ENCODE results near the gene SUMO3. TPM values are rescaled to one million over a fixed set of nuclear protein-coding genes. Genes with fewer than 3 reads are reported as not detected.

SUMO3 gene
- polyA plus RNA-seq, 1 experiment: 82.6 TPM

GRCh38 chr21:44813149-44813548 lies 4.7 kb downstream of the SUMO3 start:
- TF ChIP-seq CTCF (IDR thresholded peaks at IDR 0.05; ENCODE audit: insufficient read depth, low read depth, low read length): no peak
- H3K4me3 ChIP-seq (ENCODE audit: low read depth, low read length): no peak overlapping the region
- ChIA-PET CTCF (no interaction called here), POLR2A (no interaction called here)
- H3K27me3 ChIP-seq (ENCODE audit: control insufficient read depth, insufficient read depth, low read length): no peaks in the 10 kb centered on the region
- DNase-seq (ENCODE audit: low read depth): no peak
- H3K36me3 ChIP-seq (ENCODE audit: control insufficient read depth, insufficient read depth, low read length): peaks cover 16% of the 10 kb centered on the region

- POLR2A ChIA-PET: no interaction called here
- no peak for DNase-seq (ENCODE audit: low read depth)
- H3K36me3 ChIP-seq (ENCODE audit: control insufficient read depth, insufficient read depth, low read length): peaks cover 17% of the 10 kb centered on the region
Observed at GRCh38 chr21:44812640-44813039, 5.2 kb downstream of the SUMO3 start.

DNA sequence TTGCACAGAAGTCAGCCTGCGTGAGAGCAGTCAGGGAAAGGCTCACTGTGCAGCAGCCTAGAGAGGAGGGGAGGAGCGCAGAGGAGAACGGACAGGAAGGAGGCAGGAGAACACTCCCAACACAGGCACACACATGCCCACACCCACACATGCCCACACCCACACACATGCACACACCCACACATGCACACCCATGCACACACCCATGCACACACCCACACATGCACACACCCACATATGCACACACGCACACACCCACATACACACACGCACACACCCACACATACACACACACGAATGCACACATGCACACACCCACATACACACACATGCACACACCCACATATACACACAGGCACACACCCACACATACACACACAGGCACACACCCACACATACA lies 7.1 kb downstream of the SUMO3 start:
- no peak overlapping the region for H3K4me3 ChIP-seq (ENCODE audit: low read depth, low read length)
- no peaks in the 10 kb centered on the region for H3K27me3 ChIP-seq (ENCODE audit: control insufficient read depth, insufficient read depth, low read length)
- CTCF ChIA-PET: no interaction called here
- TF ChIP-seq CTCF (IDR thresholded peaks at IDR 0.05; ENCODE audit: insufficient read depth, low read depth, low read length): no peak
- no peak for DNase-seq (ENCODE audit: low read depth)
- POLR2A ChIA-PET: no interaction called here
- peaks cover 23% of the 10 kb centered on the region for H3K36me3 ChIP-seq (ENCODE audit: control insufficient read depth, insufficient read depth, low read length)

More at GRCh38 chr21:44812640-44813039, 5.2 kb downstream of the SUMO3 start:
- no peak overlapping the region for H3K4me3 ChIP-seq (ENCODE audit: low read depth, low read length)
- H3K27me3 ChIP-seq (ENCODE audit: control insufficient read depth, insufficient read depth, low read length): no peaks in the 10 kb centered on the region
- TF ChIP-seq CTCF (IDR thresholded peaks at IDR 0.05; ENCODE audit: insufficient read depth, low read depth, low read length): no peak
- CTCF ChIA-PET: interaction anchor here (1.1 kb wide), 1 partner anchor 19 kb away, joined by 3 read pairs; no protein-coding TSS in a partner anchor

DNA sequence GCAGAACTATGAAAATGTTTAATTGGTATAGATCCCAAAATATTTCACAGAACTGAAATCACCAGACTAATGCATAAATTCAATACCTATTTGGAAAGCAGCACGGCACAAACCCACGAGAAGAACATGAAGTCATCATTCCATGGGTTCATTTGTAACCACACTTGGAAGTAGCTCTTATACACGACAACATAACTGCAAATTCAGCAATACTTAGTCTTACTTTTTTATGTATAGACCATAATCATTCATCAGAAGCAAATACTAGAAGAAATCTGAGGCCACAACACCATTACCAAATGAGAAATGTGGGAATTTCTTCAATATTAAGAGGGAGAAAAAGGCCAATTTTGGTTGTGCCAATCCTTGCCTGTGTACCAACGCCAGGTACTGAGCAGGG lies 12.0 kb downstream of the SUMO3 start:
- no peak for TF ChIP-seq CTCF (IDR thresholded peaks at IDR 0.05; ENCODE audit: insufficient read depth, low read depth, low read length)
- H3K27me3 ChIP-seq (ENCODE audit: control insufficient read depth, insufficient read depth, low read length): no peaks in the 10 kb centered on the region
- no peak for DNase-seq (ENCODE audit: low read depth)
- ChIA-PET POLR2A (interaction anchor here (0.5 kb wide), 1 partner anchor 122 kb away, joined by 3 read pairs; no protein-coding TSS in a partner anchor), CTCF (interaction anchor here (0.7 kb wide), 1 partner anchor 10 kb away, joined by 3 read pairs; no protein-coding TSS in a partner anchor)
- H3K4me3 ChIP-seq (ENCODE audit: low read depth, low read length): no peak overlapping the region
- H3K36me3 ChIP-seq (ENCODE audit: control insufficient read depth, insufficient read depth, low read length): peaks cover 19% of the 10 kb centered on the region

- ChIA-PET POLR2A (interaction anchor here (0.5 kb wide), 1 partner anchor 123 kb away, joined by 3 read pairs; no protein-coding TSS in a partner anchor), CTCF (interaction anchor here (0.7 to 2.5 kb wide), 2 partner anchors 11 to 12 kb away, joined by 3 to 10 read pairs; no protein-coding TSS in a partner anchor)
- H3K27me3 ChIP-seq (ENCODE audit: control insufficient read depth, insufficient read depth, low read length): no peaks in the 10 kb centered on the region
- DNase-seq (ENCODE audit: low read depth): no peak
- no peak for TF ChIP-seq CTCF (IDR thresholded peaks at IDR 0.05; ENCODE audit: insufficient read depth, low read depth, low read length)
- no peak overlapping the region for H3K4me3 ChIP-seq (ENCODE audit: low read depth, low read length)
- H3K36me3 ChIP-seq (ENCODE audit: control insufficient read depth, insufficient read depth, low read length): peaks cover 14% of the 10 kb centered on the region
Observed at GRCh38 chr21:44805226-44805625, 12.6 kb downstream of the SUMO3 start.
